Midbrain (tissue), 1 donor: ENCODE measurements around the gene SNAP47.

Source experiments
- DNase-seq: peaks from one replicate; lab custom pipeline; 2025; lab: John Stamatoyannopoulos, UW

The SNAP47 gene

GRCh38 chr1:227798078-227798802 lies 63.0 kb downstream of the SNAP47 start:
- DNase-seq: no peak

GRCh38 chr1:227799756-227800155 lies 64.5 kb downstream of the SNAP47 start:
- no peak for DNase-seq

- DNase-seq: no peak
Observed at GRCh38 chr1:227803933-227804332, 68.7 kb downstream of the SNAP47 start.

- DNase-seq: no peak
Observed at GRCh38 chr1:227805606-227806197, 70.5 kb downstream of the SNAP47 start.

- DNase-seq: no peak
Observed at GRCh38 chr1:227808566-227808965, 73.3 kb downstream of the SNAP47 start.

GRCh38 chr1:227809026-227809425 lies 73.8 kb downstream of the SNAP47 start:
- no peak for DNase-seq

- no peak for DNase-seq
Observed at GRCh38 chr1:227813962-227814361, 78.7 kb downstream of the SNAP47 start.

GRCh38 chr1:227815468-227816409 lies 80.5 kb downstream of the SNAP47 start, which contains the start of gene PRSS38:
PRSS38 (plus strand) TSS chr1:227815675; CDS start chr1:227815717, 42 bp downstream.
- no peak for DNase-seq

- DNase-seq: no peak
Observed at GRCh38 chr1:227816750-227817446, 81.7 kb downstream of the SNAP47 start.

- DNase-seq: no peak
Observed at GRCh38 chr1:227823537-227823936, 88.3 kb downstream of the SNAP47 start.

- no peak for DNase-seq
Observed at GRCh38 chr1:227824204-227824603, 89.0 kb downstream of the SNAP47 start.

GRCh38 chr1:227828786-227829185 lies 93.6 kb downstream of the SNAP47 start:
- no peak for DNase-seq
